Left lung (tissue), 10 donors: ENCODE results near the gene BDNF. TPM values are rescaled to one million over a fixed set of nuclear protein-coding genes. Genes with fewer than 3 reads are reported as not detected.
"Not testable (repeated sequence)": the region's sequence is repeated elsewhere in the genome, so short reads cannot be mapped to it uniquely, and the experiment has no call there.

ENCODE experiments used
- ATAC-seq: fragments of 200-7000 bp; cut with Tn5 transposase; one replicate; pipeline ENCODE4 v1.9.1; 2020; ENCODE audit warnings: moderate library complexity
- DNase-seq, 4 donors: peaks; one replicate each; pipeline ENCODE4 v3.0.0-alpha.2; 2013 to 2020
- H3K27ac ChIP-seq, 2 donors: fragments of 200-600 bp; sonication (generic) in 1 of 2; one replicate each; pipeline versions ENCODE4 v1.5.0 to v1.8.0; 2020 to 2021
- H3K27me3 ChIP-seq, 2 donors: fragments of 200-600 bp; sonication (generic) in 1 of 2; one replicate each; pipeline versions ENCODE4 v1.5.0 to v1.8.0; 2020 to 2021
- H3K36me3 ChIP-seq, 2 donors: fragments of 200-600 bp; sonication (generic) in 1 of 2; one replicate each; pipeline versions ENCODE4 v1.5.0 to v1.8.0; 2020 to 2021
- H3K4me1 ChIP-seq, 2 donors: fragments of 200-600 bp; one replicate each; pipeline ENCODE4 v1.8.0; 2021
- H3K4me3 ChIP-seq, 2 donors: fragments of 200-600 bp; sonication (generic) in 1 of 2; one replicate each; pipeline versions ENCODE4 v1.5.0 to v1.8.0; 2020 to 2021; ENCODE audit warnings: mild to moderate bottlenecking in 1 of 2
- H3K9me3 ChIP-seq, 2 donors: fragments of 200-600 bp; sonication (generic) in 1 of 2; one replicate each; pipeline versions ENCODE4 v1.5.0 to v1.8.0; 2020 to 2021
- CTCF ChIP-seq, 2 donors: fragments of 200-600 bp; sonication (generic) in 1 of 2; IDR thresholded peaks; one replicate each; pipeline versions ENCODE4 v1.5.0 to v1.8.0; 2021; ENCODE audit warnings: antibody characterized with exemption in 2 of 2
- intact Hi-C, 2 donors: fragments of 100-400 bp; cut with DNase I; formaldehyde crosslinking; loops; one replicate each; pipeline versions ENCODE4 v1.11.2 to v1.14.2; 2022
- polyA plus RNA-seq, 6 donors: library from polyadenylated mRNA; unstranded; fragments of 120-200 nt; gene quantifications; one replicate each; pipeline ENCODE4 v1.2.1, GENCODE V29; 2013; ENCODE audit not compliant: insufficient read length in 6 of 6
- total RNA-seq, 2 donors: library from RNA; stranded (reverse); fragmentation: NEBNext Ultra II Directional; extraction: Animal tissue kit (Norgen Biotek cat#: 25700); gene quantifications; one replicate each; pipeline ENCODE4 v1.2.1, GENCODE V29; 2021
- donor health status: DM: no; HTN: yes; CAD: no.
- donor health status: DM: no; HTN: no; CAD: no.

Gene BDNF
- total and polyA plus RNA-seq, 8 donors: 0.27 to 1.2 (median 0.54) TPM

GRCh38 chr11:27642954-27643353, 57.3 kb downstream of the BDNF start:
- H3K27me3 ChIP-seq: no peaks in the 10 kb centered on the region
- no peak for TF ChIP-seq CTCF (IDR thresholded peaks at IDR 0.05)
- H3K4me1 ChIP-seq: no peaks in the 10 kb centered on the region
- H3K4me3 ChIP-seq: no peak overlapping the region
- no peak for DNase-seq
- peak; percentile 16 for ATAC-seq
- intact Hi-C loops: no loop called here
- no peak overlapping the region for H3K27ac ChIP-seq
- H3K9me3 ChIP-seq: no peaks in the 10 kb centered on the region
- no peaks in the 10 kb centered on the region for H3K36me3 ChIP-seq

GRCh38 chr11:27640954-27641353, 59.3 kb downstream of the BDNF start:
- intact Hi-C loops: no loop called here
- H3K4me1 ChIP-seq: no peaks in the 10 kb centered on the region
- ATAC-seq: peak; percentile 47

GRCh38 chr11:27635567-27636037, 64.7 kb downstream of the BDNF start:
- DNase-seq (no peak), ATAC-seq (no peak)
- Histone ChIP-seq H3K4me3 (no peak overlapping the region), H3K27ac (no peak overlapping the region), H3K4me1 (no peaks in the 10 kb centered on the region), H3K27me3 (no peaks in the 10 kb centered on the region), H3K36me3 (no peaks in the 10 kb centered on the region), H3K9me3 (peaks cover 0 to 14% of the 10 kb centered on the region in 2 donors)
- intact Hi-C loops: no loop called here
- TF ChIP-seq CTCF (IDR thresholded peaks at IDR 0.05): no peak

More at GRCh38 chr11:27640954-27641353, 59.3 kb downstream of the BDNF start:
- Histone ChIP-seq H3K36me3 (no peaks in the 10 kb centered on the region), H3K4me3 (no peak overlapping the region), H3K27me3 (no peaks in the 10 kb centered on the region), H3K9me3 (peaks cover 0 to 7% of the 10 kb centered on the region in 2 donors), H3K27ac (no peak overlapping the region)
- TF ChIP-seq CTCF (IDR thresholded peaks at IDR 0.05): no peak
- DNase-seq: no peak

GRCh38 chr11:27634776-27635175, 65.5 kb downstream of the BDNF start:
- DNase-seq, H3K27ac ChIP-seq, H3K36me3 ChIP-seq, intact Hi-C loops, H3K4me3 ChIP-seq, H3K4me1 ChIP-seq, ATAC-seq, H3K27me3 ChIP-seq: not testable (repeated sequence)
- H3K9me3 ChIP-seq: peaks cover 0 to 14% of the 10 kb centered on the region in 2 donors

- H3K27ac ChIP-seq, H3K36me3 ChIP-seq, ATAC-seq, intact Hi-C loops, H3K4me3 ChIP-seq, H3K27me3 ChIP-seq, DNase-seq, H3K4me1 ChIP-seq: not testable (repeated sequence)
- peaks cover 0 to 14% of the 10 kb centered on the region in 2 donors for H3K9me3 ChIP-seq
Observed at GRCh38 chr11:27634282-27634681, 66.0 kb downstream of the BDNF start.

- intact Hi-C loops, H3K4me1 ChIP-seq, H3K27ac ChIP-seq, H3K9me3 ChIP-seq, H3K27me3 ChIP-seq, H3K4me3 ChIP-seq, DNase-seq, H3K36me3 ChIP-seq, ATAC-seq: not testable (repeated sequence)
Observed at GRCh38 chr11:27629023-27629422, 71.2 kb downstream of the BDNF start.

- Histone ChIP-seq H3K4me3 (no peak overlapping the region), H3K36me3 (no peaks in the 10 kb centered on the region), H3K27me3 (no peaks in the 10 kb centered on the region), H3K27ac (no peak overlapping the region), H3K4me1 (no peaks in the 10 kb centered on the region), H3K9me3 (no peaks in the 10 kb centered on the region)
- DNase-seq (no peak), ATAC-seq (no peak)
- intact Hi-C loops: no loop called here
- TF ChIP-seq CTCF (IDR thresholded peaks at IDR 0.05): no peak
Observed at GRCh38 chr11:27627979-27628378, 72.3 kb downstream of the BDNF start.
